Hepatocyte (in vitro differentiated cells): ENCODE data around the gene STIP1. TPM values are rescaled to one million over a fixed set of nuclear protein-coding genes. Genes with fewer than 3 reads are reported as not detected.
A peak's percentile ranks its signal among the peaks of the same experiment; 100 is the strongest.

Experiments
- DNase-seq: peaks from one replicate; pipeline ENCODE4 v3.0.0-alpha.2; 2016; ENCODE audit warnings: low spot score
- H2AFZ ChIP-seq: fragments of 200-600 bp; sonication (generic); 2 replicates; pipeline ENCODE4 v1.6.0; 2016; ENCODE audit warnings: antibody characterized with exemption, mild to moderate bottlenecking
- H3K27ac ChIP-seq: fragments of 200-600 bp; sonication (generic); 2 replicates; pipeline ENCODE4 v1.5.1; 2016; ENCODE audit warnings: mild to moderate bottlenecking
- H3K27me3 ChIP-seq: fragments of 200-600 bp; sonication (generic); 2 replicates; pipeline ENCODE4 v1.6.1; 2016
- H3K36me3 ChIP-seq: fragments of 200-600 bp; sonication (generic); replicated peaks from 2 replicates; pipeline ENCODE4 v1.5.1; 2016; ENCODE audit warnings: low read depth; ENCODE audit not compliant: insufficient read depth
- H3K4me1 ChIP-seq: fragments of 200-600 bp; sonication (generic); 2 replicates; pipeline ENCODE4 v1.5.1; 2016; ENCODE audit warnings: mild to moderate bottlenecking, moderate library complexity; ENCODE audit not compliant: insufficient read depth
- H3K4me2 ChIP-seq: fragments of 200-600 bp; sonication (generic); 2 replicates; pipeline ENCODE4 v1.6.0; 2016
- H3K4me3 ChIP-seq: fragments of 200-600 bp; sonication (generic); 2 replicates; pipeline ENCODE4 v1.5.1; 2016; ENCODE audit warnings: mild to moderate bottlenecking
- H3K79me2 ChIP-seq: fragments of 200-600 bp; sonication (generic); 2 replicates; pipeline ENCODE4 v1.6.0; 2017; ENCODE audit warnings: mild to moderate bottlenecking
- H3K9me2 ChIP-seq: fragments of 200-600 bp; sonication (generic); replicated peaks from 2 replicates; pipeline ENCODE4 v1.6.0; 2017; ENCODE audit warnings: mild to moderate bottlenecking; ENCODE audit not compliant: insufficient read depth
- H3K9me3 ChIP-seq: fragments of 200-600 bp; sonication (generic); 2 replicates; pipeline ENCODE4 v1.5.1; 2016; ENCODE audit warnings: low read depth, mild to moderate bottlenecking
- H4K20me1 ChIP-seq: fragments of 200-600 bp; sonication (generic); 2 replicates; pipeline ENCODE4 v1.6.0; 2016; ENCODE audit warnings: mild to moderate bottlenecking; ENCODE audit not compliant: insufficient read depth, poor library complexity, severe bottlenecking
- EZH2 ChIP-seq: fragments of 200-600 bp; sonication (generic); IDR thresholded peaks from 2 replicates; pipeline ENCODE4 v1.6.1; 2016; ENCODE audit warnings: antibody characterized with exemption, mild to moderate bottlenecking, borderline replicate concordance
- EZH2phosphoT487 ChIP-seq: fragments of 200-600 bp; sonication (generic); IDR thresholded peaks from one replicate; pipeline ENCODE4 v1.6.1; 2018; ENCODE audit warnings: antibody characterized with exemption, mild to moderate bottlenecking, low read depth, moderate library complexity; ENCODE audit not compliant: unreplicated experiment, severe bottlenecking
- WGBS: methylation state at CpG from one replicate; pipeline ENCODE4 v1.1.6; 2016; ENCODE audit warnings: low lambda C conversion rate; ENCODE audit errors: missing lambda C conversion rate; 5-methylcytosine and 5-hydroxymethylcytosine counted together
- polyA plus RNA-seq: library from polyadenylated mRNA; unstranded; fragments of >200 nt; fragmentation: Nextera tagmentation; extraction: Ambion mirVana; gene quantifications from 2 replicates; pipeline ENCODE4 v1.2.1, GENCODE V29; 2016
- total RNA-seq: library from RNA; depleted of rRNA; stranded (reverse); fragments of >200 nt; gene quantifications from 2 replicates; pipeline ENCODE4 v1.2.3, GENCODE V29; 2014
- TF ChIP-seq, protein P1 (sequence below): fragments of 200-600 bp; sonication (generic); IDR thresholded peaks from 2 replicates; pipeline ENCODE4 v1.5.1; 2016; ENCODE audit warnings: antibody characterized with exemption, mild to moderate bottlenecking; ENCODE audit not compliant: poor library complexity

The STIP1 gene
- total and polyA plus RNA-seq, 2 experiments from 2014 or later: 113 to 131 TPM

DNA sequence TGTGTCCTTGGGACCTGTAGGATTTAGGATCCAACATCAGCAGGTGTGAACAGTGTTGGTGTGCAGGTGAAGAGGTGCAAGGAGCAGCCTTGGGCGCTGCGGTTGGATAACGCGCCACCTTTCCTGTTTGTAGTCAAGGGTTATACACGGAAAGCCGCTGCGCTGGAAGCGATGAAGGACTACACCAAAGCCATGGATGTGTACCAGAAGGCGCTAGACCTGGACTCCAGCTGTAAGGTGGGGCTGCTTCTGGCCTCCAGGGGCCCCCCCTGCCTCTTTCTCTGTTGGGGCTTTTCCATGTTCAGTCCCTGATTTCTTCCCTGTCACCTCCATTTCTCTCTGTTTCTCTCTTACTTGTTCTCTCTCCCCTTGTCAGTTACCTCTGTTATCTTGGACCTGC lies 17.0 kb downstream of the STIP1 start:
- no peak overlapping the region for H3K27ac ChIP-seq
- H3K4me1 ChIP-seq: no peaks in the 10 kb centered on the region
- no peaks in the 10 kb centered on the region for H3K79me2 ChIP-seq
- H3K9me2 ChIP-seq: no peaks in the 10 kb centered on the region
- 96% methylated on average over 9 of the region's 9 CpGs for WGBS
- no peak for TF ChIP-seq EZH2
- TF ChIP-seq, protein P1, sequence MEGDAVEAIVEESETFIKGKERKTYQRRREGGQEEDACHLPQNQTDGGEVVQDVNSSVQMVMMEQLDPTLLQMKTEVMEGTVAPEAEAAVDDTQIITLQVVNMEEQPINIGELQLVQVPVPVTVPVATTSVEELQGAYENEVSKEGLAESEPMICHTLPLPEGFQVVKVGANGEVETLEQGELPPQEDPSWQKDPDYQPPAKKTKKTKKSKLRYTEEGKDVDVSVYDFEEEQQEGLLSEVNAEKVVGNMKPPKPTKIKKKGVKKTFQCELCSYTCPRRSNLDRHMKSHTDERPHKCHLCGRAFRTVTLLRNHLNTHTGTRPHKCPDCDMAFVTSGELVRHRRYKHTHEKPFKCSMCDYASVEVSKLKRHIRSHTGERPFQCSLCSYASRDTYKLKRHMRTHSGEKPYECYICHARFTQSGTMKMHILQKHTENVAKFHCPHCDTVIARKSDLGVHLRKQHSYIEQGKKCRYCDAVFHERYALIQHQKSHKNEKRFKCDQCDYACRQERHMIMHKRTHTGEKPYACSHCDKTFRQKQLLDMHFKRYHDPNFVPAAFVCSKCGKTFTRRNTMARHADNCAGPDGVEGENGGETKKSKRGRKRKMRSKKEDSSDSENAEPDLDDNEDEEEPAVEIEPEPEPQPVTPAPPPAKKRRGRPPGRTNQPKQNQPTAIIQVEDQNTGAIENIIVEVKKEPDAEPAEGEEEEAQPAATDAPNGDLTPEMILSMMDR: no peak
- TF ChIP-seq EZH2phosphoT487: no peak
- H3K4me3 ChIP-seq: no peak overlapping the region
- no peak for DNase-seq
- no peaks in the 10 kb centered on the region for H4K20me1 ChIP-seq
- no peak overlapping the region for H2AFZ ChIP-seq
- H3K4me2 ChIP-seq: no peak overlapping the region
- H3K9me3 ChIP-seq: no peaks in the 10 kb centered on the region
- no peaks in the 10 kb centered on the region for H3K36me3 ChIP-seq
- no peaks in the 10 kb centered on the region for H3K27me3 ChIP-seq

GRCh38 chr11:64203421-64204079 lies 17.6 kb downstream of the STIP1 start:
- TF ChIP-seq EZH2phosphoT487: no peak
- Histone ChIP-seq H4K20me1 (no peaks in the 10 kb centered on the region), H3K4me1 (no peaks in the 10 kb centered on the region), H2AFZ (no peak overlapping the region), H3K9me3 (no peaks in the 10 kb centered on the region), H3K9me2 (no peaks in the 10 kb centered on the region), H3K27ac (no peak overlapping the region), H3K27me3 (no peaks in the 10 kb centered on the region), H3K36me3 (no peaks in the 10 kb centered on the region), H3K79me2 (no peaks in the 10 kb centered on the region), H3K4me3 (no peak overlapping the region), H3K4me2 (no peak overlapping the region)
- WGBS: 96% methylated on average over 27 of the region's 27 CpGs
- DNase-seq: no peak

DNA sequence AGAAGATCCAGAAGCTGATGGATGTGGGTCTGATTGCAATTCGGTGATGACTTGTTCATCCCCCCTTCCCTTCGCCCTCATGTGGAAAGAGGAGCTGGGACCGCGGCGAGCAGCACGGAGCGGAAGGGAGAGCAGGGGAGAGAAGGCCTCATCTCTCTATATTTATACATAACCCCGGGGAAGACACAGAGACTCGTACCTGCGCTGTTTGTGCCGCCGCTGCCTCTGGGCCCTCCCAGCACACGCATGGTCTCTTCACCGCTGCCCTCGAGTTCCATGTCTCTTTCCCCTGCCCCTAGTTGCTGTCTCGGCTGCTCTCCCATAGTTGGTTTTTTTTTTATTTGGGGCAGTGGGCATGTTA lies 18.1 kb downstream of the STIP1 start:
- no peaks in the 10 kb centered on the region for H3K9me2 ChIP-seq
- H4K20me1 ChIP-seq: no peaks in the 10 kb centered on the region
- no peak for DNase-seq
- H3K4me1 ChIP-seq: no peaks in the 10 kb centered on the region
- no peaks in the 10 kb centered on the region for H3K79me2 ChIP-seq
- H3K36me3 ChIP-seq: no peaks in the 10 kb centered on the region
- H3K4me3 ChIP-seq: no peak overlapping the region
- no peaks in the 10 kb centered on the region for H3K9me3 ChIP-seq
- H3K27me3 ChIP-seq: no peaks in the 10 kb centered on the region
- H3K4me2 ChIP-seq: no peak overlapping the region
- H3K27ac ChIP-seq: no peak overlapping the region
- TF ChIP-seq, protein P1: no peak
- TF ChIP-seq EZH2: no peak
- TF ChIP-seq EZH2phosphoT487: no peak
- WGBS: 91% methylated on average over 15 of the region's 16 CpGs
- H2AFZ ChIP-seq: no peak overlapping the region

- H3K4me1 ChIP-seq: no peaks in the 10 kb centered on the region
- no peak overlapping the region for H2AFZ ChIP-seq
- 62% methylated on average over 7 of the region's 7 CpGs for WGBS
- no peaks in the 10 kb centered on the region for H3K36me3 ChIP-seq
- no peaks in the 10 kb centered on the region for H3K9me2 ChIP-seq
- H3K27me3 ChIP-seq: no peaks in the 10 kb centered on the region
- peak; percentile 90 for DNase-seq
- TF ChIP-seq, protein P1: peak; percentile 66
- TF ChIP-seq EZH2 (no peak), EZH2phosphoT487 (no peak)
- H3K9me3 ChIP-seq: no peaks in the 10 kb centered on the region
- H3K4me2 ChIP-seq: no peak overlapping the region
- H4K20me1 ChIP-seq: no peaks in the 10 kb centered on the region
- H3K79me2 ChIP-seq: no peaks in the 10 kb centered on the region
- peak overlapping the region; percentile 12 for H3K27ac ChIP-seq
- no peak overlapping the region for H3K4me3 ChIP-seq
Measured at GRCh38 chr11:64204464-64204989, 18.6 kb downstream of the STIP1 start.
